HS-27A (cell line): ENCODE measurements around the gene MVP.
"Not testable (repeated sequence)": the region's sequence is repeated elsewhere in the genome, so short reads cannot be mapped to it uniquely, and the experiment has no call there.

ENCODE experiments used
- DNase-seq: peaks from one replicate; pipeline ENCODE4 v3.0.0-alpha.2; 2012; ENCODE audit warnings: low read depth, missing footprints

The MVP gene

DNA sequence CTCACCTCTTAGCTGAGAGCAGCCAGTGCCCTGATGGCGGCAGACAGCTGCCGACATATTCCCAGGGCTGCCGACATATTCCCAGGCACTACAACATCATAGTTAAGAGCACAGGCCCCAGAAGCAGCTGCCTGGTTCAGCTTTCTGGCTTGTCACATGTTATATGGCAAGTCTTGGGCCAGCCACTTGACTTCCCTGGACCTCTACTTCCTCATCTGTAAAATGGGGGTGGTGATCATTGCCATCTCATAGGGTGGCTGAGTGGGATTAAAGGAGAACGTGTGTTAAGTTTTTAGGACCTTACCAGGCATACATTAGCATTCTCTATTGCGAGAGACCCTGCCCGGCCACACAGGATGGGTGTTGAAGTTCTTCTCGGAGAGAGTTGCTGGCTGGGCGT is 23.7 kb downstream of the MVP start:
- DNase-seq: no peak

GRCh38 chr16:29844575-29845331 is 24.5 kb downstream of the MVP start:
- no peak for DNase-seq

DNA sequence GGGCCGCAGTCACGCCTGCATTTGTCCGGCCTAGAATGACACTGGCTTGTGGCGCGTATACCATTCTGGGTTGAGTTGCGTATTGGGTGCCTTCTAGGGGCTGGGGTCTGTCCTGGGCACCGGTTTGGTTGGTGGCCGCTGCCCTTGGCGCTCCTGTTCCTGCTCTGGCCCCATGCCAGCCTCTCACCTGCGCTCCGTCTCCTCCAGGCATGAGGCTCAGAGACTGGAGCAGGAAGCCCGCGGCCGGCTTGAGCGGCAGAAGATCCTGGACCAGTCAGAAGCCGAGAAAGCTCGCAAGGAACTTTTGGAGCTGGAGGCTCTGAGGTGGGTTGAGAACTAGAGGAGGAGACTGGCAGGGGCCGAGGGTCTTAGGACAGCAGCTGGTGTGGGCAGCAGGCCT is 25.4 kb downstream of the MVP start:
- DNase-seq: no peak

- peak; percentile 26 for DNase-seq
Measured at GRCh38 chr16:29848420-29849297, 28.4 kb downstream of the MVP start.

GRCh38 chr16:29849505-29849904 is 29.2 kb downstream of the MVP start:
- DNase-seq: no peak

GRCh38 chr16:29850998-29851397 is 30.7 kb downstream of the MVP start:
- no peak for DNase-seq

DNA sequence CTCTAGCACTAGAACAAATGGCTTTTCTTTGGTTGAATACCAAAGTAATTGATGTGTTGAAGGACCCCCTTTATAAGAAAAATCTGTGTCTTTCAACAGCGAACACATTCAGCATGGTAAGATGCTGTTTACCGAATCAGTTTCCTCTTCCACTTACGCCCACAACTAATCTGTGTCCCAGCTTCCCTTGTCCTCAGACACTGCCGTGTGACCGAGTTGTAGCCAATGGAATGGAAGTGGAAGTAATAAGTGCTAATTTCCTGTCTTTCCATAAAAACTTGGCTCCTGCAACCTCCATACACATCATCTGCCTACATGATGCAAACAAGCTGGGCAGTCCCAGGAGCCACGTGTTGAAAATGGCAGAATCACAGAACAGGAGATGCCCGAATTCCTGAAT is 32.4 kb downstream of the MVP start:
- no peak for DNase-seq

DNA sequence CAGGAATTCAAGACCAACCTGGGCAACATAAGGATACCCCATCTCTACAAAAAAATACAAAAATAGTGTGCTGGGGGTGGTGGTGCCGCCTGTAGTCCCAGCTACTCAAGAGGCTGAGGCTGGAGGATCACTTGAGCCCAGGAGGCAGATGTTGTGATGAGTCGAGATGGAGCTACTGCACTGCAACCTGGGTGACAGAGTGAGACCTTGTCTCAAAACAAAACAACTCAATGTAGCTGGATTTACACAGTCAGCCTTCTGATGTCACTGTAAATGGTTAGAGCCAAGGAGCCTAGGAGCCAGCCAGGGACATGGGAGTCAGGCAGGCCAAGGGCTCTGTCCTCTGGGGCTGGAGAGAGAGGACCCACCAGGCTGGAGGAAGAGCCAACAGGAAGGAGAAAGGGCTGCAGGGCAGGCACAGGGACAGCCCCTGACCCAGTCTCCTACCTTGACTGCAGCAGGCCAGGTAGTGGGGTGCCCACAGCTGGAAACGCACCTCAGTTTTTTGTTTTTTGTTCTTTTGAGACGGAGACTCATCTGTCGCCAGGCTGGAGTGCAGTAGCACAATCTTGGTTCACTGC is 34.3 kb downstream of the MVP start:
- DNase-seq: no peak

DNA sequence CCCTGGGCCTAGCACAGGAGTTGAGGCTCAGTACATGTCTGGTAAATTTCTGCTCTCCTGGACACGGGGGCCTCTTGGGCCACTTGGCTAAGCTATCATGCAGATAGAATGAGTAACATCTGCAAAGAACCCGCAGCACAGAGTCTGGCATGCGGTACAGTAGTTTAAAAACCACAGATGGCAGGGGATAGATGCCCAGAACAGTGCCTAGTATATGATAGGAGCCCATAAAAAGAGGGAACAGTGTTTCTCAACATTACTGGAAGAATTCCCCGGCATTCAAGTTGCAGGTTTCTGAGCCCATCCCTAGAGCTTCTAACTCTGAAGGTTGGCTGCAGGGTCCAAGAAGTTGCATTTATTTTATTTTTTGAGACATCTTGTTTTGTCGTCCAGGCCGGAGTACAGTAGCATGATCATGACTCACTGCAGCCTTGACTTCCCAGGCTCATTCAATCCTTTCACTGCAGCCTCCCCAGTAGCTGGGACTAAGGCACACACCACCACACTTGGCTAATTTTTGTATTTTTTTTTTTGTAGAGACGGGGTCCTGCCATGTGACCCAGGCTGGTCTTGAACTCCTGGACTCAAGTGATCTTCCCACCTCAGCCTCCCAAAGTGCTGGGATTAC is 37.0 kb downstream of the MVP start:
- no peak for DNase-seq

- no peak for DNase-seq
Measured at GRCh38 chr16:29858149-29858849, 38.0 kb downstream of the MVP start.

- no peak for DNase-seq
Measured at GRCh38 chr16:29858974-29859373, 38.7 kb downstream of the MVP start.

DNA sequence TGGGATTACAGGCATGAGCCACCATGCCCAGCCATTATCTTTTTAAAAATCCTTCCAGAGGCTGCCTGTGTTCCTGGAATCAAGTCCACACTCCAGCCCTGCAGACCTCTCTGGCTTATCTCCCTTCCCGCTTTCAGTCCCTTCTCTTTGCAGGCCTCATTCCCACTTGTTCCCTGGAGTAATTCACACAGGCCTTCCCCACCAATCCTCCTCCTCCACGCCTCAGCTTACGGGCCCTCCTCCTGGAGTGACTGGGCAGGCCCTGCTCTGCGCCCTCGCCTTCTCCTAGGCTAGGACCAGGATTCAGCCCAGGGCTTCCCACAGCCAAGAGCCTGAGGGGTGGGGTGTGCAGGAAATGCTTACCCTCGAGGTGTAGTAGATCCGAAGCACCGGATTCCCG is 40.0 kb downstream of the MVP start:
- DNase-seq: no peak

- DNase-seq: no peak
Measured at GRCh38 chr16:29862383-29862883, 42.2 kb downstream of the MVP start.

DNA sequence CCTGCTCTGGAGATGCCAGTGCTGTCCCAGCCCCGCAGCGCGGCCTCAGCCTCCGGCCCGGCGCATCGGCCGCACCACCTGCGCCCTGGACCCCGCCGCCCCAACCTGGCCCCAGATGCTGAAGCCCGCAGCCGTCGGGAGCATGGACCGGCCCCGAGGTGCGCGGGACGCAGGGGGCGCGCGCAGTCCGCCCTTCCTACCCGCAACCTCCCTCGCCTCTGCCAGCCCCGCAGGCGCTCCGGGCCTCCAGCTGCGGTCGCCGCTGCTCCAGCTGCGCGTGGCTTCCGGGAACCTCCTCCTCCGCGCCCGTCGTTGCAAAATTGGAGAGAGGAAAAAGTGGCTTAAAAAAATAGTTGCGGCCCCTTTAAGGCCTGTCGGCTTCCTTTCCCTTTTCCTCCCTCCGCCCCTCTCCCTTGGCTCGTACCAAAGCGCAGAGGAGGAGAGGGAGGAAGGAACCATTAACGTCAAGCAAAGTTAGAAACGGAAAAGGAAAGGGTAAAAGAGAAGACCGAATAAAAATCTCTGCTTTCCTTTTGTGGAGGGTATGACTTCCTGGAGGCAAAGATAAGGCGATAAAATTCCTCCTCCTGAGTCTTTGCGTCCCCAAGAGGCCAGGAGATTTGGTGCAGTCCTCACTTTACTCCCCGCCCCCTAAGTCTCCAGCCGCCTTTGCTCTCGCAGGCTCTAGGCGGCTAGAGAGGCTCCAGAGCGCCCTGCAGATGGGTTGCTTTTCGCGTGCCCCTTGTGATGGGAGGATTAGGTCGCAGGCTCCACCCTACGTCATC is 42.8 kb downstream of the MVP start, which contains the start of gene CDIPT:
Gene CDIPT (minus strand): TSS at position 343 of the 785 bp plus-strand sequence. CDS start 369 bp downstream, outside the sequence.
- peak; percentile 92 for DNase-seq

- no peak for DNase-seq
Measured at GRCh38 chr16:29863669-29863984, 43.4 kb downstream of the MVP start.

DNA sequence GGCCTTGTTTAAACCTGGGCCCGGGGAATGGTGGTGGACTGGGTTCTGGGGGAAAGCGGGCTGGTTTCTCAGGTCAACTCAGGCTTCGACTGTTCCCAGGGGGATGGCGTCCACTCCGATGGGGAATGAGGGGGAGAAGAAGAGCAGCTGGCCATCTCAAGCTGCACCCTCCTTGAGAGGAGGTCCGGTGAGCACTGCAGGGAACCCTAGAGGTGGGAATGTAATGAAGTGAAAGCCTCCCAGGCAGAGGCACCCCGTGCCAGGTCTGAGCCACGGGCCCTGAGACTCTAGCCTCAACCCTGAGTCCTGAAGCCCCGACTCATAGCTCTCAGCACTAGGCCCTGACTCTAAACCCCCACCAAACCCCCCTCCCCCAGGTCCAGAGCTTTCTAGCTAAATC is 43.9 kb downstream of the MVP start:
- DNase-seq: no peak

DNA sequence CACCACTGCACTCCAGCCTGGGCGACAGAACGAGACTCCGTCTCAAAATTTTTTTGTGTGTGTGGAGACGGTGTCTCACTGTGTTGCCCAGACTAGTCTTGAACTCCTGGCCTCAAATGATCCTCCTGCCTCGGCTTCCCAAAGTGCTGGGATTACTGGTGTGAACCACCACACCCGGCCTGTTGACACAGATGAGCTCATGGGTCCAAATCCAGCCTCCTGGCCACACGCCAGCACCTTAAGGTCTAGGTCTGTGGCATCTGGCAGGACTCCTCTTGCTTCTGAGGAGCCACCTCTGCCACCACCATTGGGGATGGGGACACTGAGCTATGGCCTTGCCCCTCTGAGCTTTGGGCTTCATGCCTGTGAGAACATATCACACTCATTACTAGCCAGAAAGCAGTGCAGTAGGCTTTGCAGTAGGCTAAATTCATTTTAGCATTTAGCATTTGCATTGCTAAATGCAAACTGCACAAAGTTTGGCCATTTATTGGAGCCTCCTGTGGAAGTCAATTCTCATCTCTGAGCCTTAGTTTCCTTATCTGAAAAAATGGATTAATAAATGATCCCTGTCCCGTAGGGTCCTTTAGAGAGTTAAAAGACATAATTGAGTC is 48.2 kb downstream of the MVP start:
- DNase-seq: no peak

DNA sequence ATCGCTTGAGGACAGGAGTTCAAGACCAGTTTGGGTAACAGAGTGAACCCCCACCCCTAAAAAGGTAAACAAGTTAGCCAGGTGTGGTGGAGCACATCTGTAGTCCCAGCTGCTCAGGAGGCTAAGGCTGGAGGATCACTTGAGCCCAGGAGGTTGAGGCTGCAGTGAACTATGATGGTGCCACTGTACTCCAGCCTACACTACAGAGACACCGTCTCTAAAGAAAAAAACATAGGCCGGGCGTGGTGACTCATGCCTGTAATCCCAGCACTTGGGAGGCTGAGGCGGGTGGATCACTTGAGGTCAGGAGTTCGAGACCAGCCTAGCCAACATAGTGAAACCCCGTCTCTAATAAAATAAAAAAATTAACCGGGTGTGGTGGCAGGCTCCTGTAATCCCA is 48.8 kb downstream of the MVP start:
- not testable (repeated sequence) for DNase-seq

- DNase-seq: no peak
Measured at GRCh38 chr16:29871822-29872546, 51.7 kb downstream of the MVP start.

- no peak for DNase-seq
Measured at GRCh38 chr16:29873319-29873718, 53.1 kb downstream of the MVP start.
